Endothelial cell of umbilical vein (primary cell): ENCODE data around the gene ADGRL3.

Experiments
- POLR2A ChIP-seq: IDR thresholded peaks from 2 replicates; pipeline ENCODE4 v1.6.1; 2012; ENCODE audit warnings: low read depth, mild to moderate bottlenecking, control low read depth, low read length
- TF ChIP-seq, protein P1 (sequence below), 2 donors: IDR thresholded peaks; 1 replicate in 1 of 2; 2 replicates in 1 of 2; pipeline ENCODE4 v1.5.1; 2011; ENCODE audit warnings: low read length in 2 of 2, mild to moderate bottlenecking in 2 of 2, moderate library complexity in 2 of 2, control low read depth in 1 of 2, inconsistent platforms in 1 of 2, low read depth in 1 of 2; ENCODE audit not compliant: insufficient read depth in 1 of 2; ENCODE audit errors: extremely low read depth in 1 of 2

DNA sequence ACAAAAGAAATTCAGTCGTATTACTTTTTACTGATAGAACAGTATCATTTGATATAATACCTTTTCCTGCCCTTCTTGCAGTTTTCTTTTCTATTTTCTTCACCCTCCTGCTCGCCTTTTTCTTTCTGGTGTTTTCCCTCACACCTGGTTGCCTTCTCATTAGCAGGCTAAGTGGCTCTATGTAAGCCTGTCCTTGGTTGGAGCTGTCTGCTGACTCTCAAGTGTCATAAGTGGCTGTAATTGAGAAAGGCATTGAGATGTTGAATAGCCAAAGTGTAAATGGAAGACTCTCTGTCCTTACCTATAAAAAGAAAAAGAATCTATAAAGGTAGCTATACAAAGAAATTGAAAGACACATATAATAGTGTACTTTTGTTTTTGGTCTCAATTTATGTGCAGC, 180.7 kb downstream of the ADGRL3 start:
- no peak for TF ChIP-seq POLR2A
- TF ChIP-seq, protein P1, sequence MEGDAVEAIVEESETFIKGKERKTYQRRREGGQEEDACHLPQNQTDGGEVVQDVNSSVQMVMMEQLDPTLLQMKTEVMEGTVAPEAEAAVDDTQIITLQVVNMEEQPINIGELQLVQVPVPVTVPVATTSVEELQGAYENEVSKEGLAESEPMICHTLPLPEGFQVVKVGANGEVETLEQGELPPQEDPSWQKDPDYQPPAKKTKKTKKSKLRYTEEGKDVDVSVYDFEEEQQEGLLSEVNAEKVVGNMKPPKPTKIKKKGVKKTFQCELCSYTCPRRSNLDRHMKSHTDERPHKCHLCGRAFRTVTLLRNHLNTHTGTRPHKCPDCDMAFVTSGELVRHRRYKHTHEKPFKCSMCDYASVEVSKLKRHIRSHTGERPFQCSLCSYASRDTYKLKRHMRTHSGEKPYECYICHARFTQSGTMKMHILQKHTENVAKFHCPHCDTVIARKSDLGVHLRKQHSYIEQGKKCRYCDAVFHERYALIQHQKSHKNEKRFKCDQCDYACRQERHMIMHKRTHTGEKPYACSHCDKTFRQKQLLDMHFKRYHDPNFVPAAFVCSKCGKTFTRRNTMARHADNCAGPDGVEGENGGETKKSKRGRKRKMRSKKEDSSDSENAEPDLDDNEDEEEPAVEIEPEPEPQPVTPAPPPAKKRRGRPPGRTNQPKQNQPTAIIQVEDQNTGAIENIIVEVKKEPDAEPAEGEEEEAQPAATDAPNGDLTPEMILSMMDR (IDR thresholded peaks at IDR 0.05; ENCODE audit: extremely low read depth in 1 of 2, insufficient read depth in 1 of 2, low read depth in 1 of 2, low read length in 2 of 2) = no peak
